ENCODE data around the gene NTNG1. TPM values are rescaled to one million over a fixed set of nuclear protein-coding genes. Genes with fewer than 3 reads are reported as not detected.
A peak's percentile ranks its signal among the peaks of the same experiment; 100 is the strongest.

The NTNG1 gene
- total RNA-seq, 1 donor from 2014 or later, result 2.2 TPM

GRCh38 chr1:107328087-107328486 lies 187.2 kb downstream of the NTNG1 start:
- DNase-seq (ENCODE audit: low spot score), result no peak

GRCh38 chr1:107339775-107340174 lies 198.9 kb downstream of the NTNG1 start:
- DNase-seq (ENCODE audit: low spot score), result no peak

GRCh38 chr1:107342316-107342715 lies 201.5 kb downstream of the NTNG1 start:
- DNase-seq (ENCODE audit: low spot score), result no peak

GRCh38 chr1:107342768-107343167 lies 201.9 kb downstream of the NTNG1 start:
- DNase-seq (ENCODE audit: low spot score), result no peak

- no peak for DNase-seq (ENCODE audit: low spot score)
Measured at GRCh38 chr1:107343601-107344000, 202.8 kb downstream of the NTNG1 start.

- DNase-seq (ENCODE audit: low spot score), result no peak
Measured at GRCh38 chr1:107344268-107344760, 203.5 kb downstream of the NTNG1 start.

GRCh38 chr1:107344836-107345235 lies 204.0 kb downstream of the NTNG1 start:
- DNase-seq (ENCODE audit: low spot score), result peak; percentile 30

GRCh38 chr1:107352850-107353249 lies 212.0 kb downstream of the NTNG1 start:
- no peak for DNase-seq (ENCODE audit: low spot score)

GRCh38 chr1:107357376-107357775 lies 216.5 kb downstream of the NTNG1 start:
- DNase-seq (ENCODE audit: low spot score), result peak; percentile 48

GRCh38 chr1:107358619-107359327 lies 217.9 kb downstream of the NTNG1 start:
- DNase-seq (ENCODE audit: low spot score), result peak; percentile 23

GRCh38 chr1:107359472-107360241 lies 218.8 kb downstream of the NTNG1 start:
- no peak for DNase-seq (ENCODE audit: low spot score)

GRCh38 chr1:107362468-107363140 lies 221.8 kb downstream of the NTNG1 start:
- DNase-seq (ENCODE audit: low spot score), result peak; percentile 46

GRCh38 chr1:107363154-107363553 lies 222.3 kb downstream of the NTNG1 start:
- DNase-seq (ENCODE audit: low spot score), result no peak

- DNase-seq (ENCODE audit: low spot score), result peak; percentile 13
Measured at GRCh38 chr1:107365527-107366240, 224.8 kb downstream of the NTNG1 start.

- DNase-seq (ENCODE audit: low spot score), result no peak
Measured at GRCh38 chr1:107378426-107378825, 237.6 kb downstream of the NTNG1 start.

- DNase-seq (ENCODE audit: low spot score), result no peak
Measured at GRCh38 chr1:107378866-107379265, 238.0 kb downstream of the NTNG1 start.

GRCh38 chr1:107379826-107380225 lies 239.0 kb downstream of the NTNG1 start:
- DNase-seq (ENCODE audit: low spot score), result no peak

GRCh38 chr1:107389410-107390396 lies 248.9 kb downstream of the NTNG1 start:
- DNase-seq (ENCODE audit: low spot score), result no peak

- no peak for DNase-seq (ENCODE audit: low spot score)
Measured at GRCh38 chr1:107394301-107394700, 253.5 kb downstream of the NTNG1 start.

GRCh38 chr1:107401704-107402103 lies 260.9 kb downstream of the NTNG1 start:
- no peak for DNase-seq (ENCODE audit: low spot score)
